Endothelial cell of umbilical vein (primary cell): Measurements from ENCODE around the gene NR4A1. TPM values are rescaled to one million over a fixed set of nuclear protein-coding genes. Genes with fewer than 3 reads are reported as not detected.

Source experiments
- BruUV-seq: library from RNA; stranded (reverse); fragments of 400-500 nt; replicated peaks from 2 replicates; lab custom pipeline; 2021; lab: Mats Ljungman, UMichigan
- CTCF ChIA-PET: fragments of 300-600, 350-600 bp; sonication (Branson Sonifier 250); formaldehyde crosslinking; loops from one replicate; lab custom pipeline; 2021; ENCODE audit warnings: antibody characterized with exemption, inconsistent platforms; lab: Charles Lee
- POLR2A ChIA-PET: fragments of 300-600, 350-600 bp; sonication (Branson Sonifier 250); formaldehyde crosslinking; loops from one replicate; lab custom pipeline; 2021; ENCODE audit warnings: antibody characterized with exemption, inconsistent platforms; lab: Charles Lee
- DNase-seq: peaks from one replicate; pipeline ENCODE4 v3.0.0-alpha.2; 2011; ENCODE audit warnings: low read depth, low spot score
- FAIRE-seq: peaks from 2 replicates; lab custom pipeline; 2011; peaks lifted over from hg19 to GRCh38; lab: Jason Lieb, UNC
- H2AFZ ChIP-seq: 2 replicates; pipeline ENCODE4 v1.6.0; 2012; ENCODE audit warnings: low read depth, low read length, control low read depth, inconsistent platforms
- H3K27ac ChIP-seq: 2 replicates; pipeline ENCODE4 v1.5.1; 2011; ENCODE audit warnings: low read depth, mild to moderate bottlenecking, control low read depth, low read length, moderate library complexity; ENCODE audit not compliant: insufficient read depth
- H3K27me3 ChIP-seq, 2 experiments: 2 replicates each; pipeline versions ENCODE4 v1.6.0 to v1.6.1; 2011; ENCODE audit warnings: low read length in 2 of 2, mixed read lengths in 1 of 2; ENCODE audit not compliant: control insufficient read depth in 2 of 2, insufficient read depth in 2 of 2
- H3K36me3 ChIP-seq, 2 experiments: 2 replicates in 1 of 2; 3 replicates in 1 of 2; pipeline ENCODE4 v1.5.1; 2011; ENCODE audit warnings: low read length in 2 of 2, mild to moderate bottlenecking in 1 of 2, moderate library complexity in 1 of 2; ENCODE audit not compliant: control insufficient read depth in 2 of 2, insufficient read depth in 2 of 2; ENCODE audit errors: extremely low read depth in 1 of 2
- H3K4me1 ChIP-seq: 3 replicates; pipeline ENCODE4 v1.5.1; 2011; ENCODE audit warnings: mild to moderate bottlenecking, low read length; ENCODE audit not compliant: control insufficient read depth, insufficient read depth; ENCODE audit errors: extremely low read depth
- H3K4me2 ChIP-seq: 2 replicates; pipeline ENCODE4 v1.6.1; 2011; ENCODE audit warnings: low read length, control low read depth, mixed read lengths; ENCODE audit not compliant: insufficient read depth
- H3K4me3 ChIP-seq, 3 experiments: fragments of 200-600 bp in 1 of 3; sonication (generic), shearing (Covaris generic) in 1 of 3; replicated peaks in 1 of 3; 2 replicates each; pipeline ENCODE4 v1.5.1; 2011 to 2016; ENCODE audit warnings: control low read depth in 3 of 3, low read length in 3 of 3, mild to moderate bottlenecking in 2 of 3, inconsistent platforms in 1 of 3, low read depth in 1 of 3, moderate library complexity in 1 of 3; ENCODE audit not compliant: insufficient read depth in 1 of 3
- H3K79me2 ChIP-seq: 2 replicates; pipeline ENCODE4 v1.6.0; 2012; ENCODE audit warnings: low read length, inconsistent platforms; ENCODE audit not compliant: control insufficient read depth, insufficient read depth
- H3K9ac ChIP-seq: replicated peaks from 2 replicates; pipeline ENCODE3; 2011; ENCODE audit warnings: low read length, control low read depth; ENCODE audit not compliant: insufficient read depth; ENCODE audit errors: extremely low read depth
- H3K9me1 ChIP-seq: replicated peaks from 3 replicates; pipeline ENCODE4 v1.6.0; 2011; ENCODE audit warnings: mild to moderate bottlenecking, low read length; ENCODE audit not compliant: control insufficient read depth, insufficient read depth; ENCODE audit errors: extremely low read depth
- H3K9me3 ChIP-seq: replicated peaks from 2 replicates; pipeline ENCODE4 v1.5.1; 2012; ENCODE audit warnings: low read length, inconsistent platforms; ENCODE audit not compliant: control insufficient read depth, insufficient read depth
- H4K20me1 ChIP-seq: replicated peaks from 2 replicates; pipeline ENCODE3; 2011; ENCODE audit warnings: mild to moderate bottlenecking, low read length; ENCODE audit not compliant: control insufficient read depth, insufficient read depth; ENCODE audit errors: extremely low read depth
- FOS ChIP-seq: IDR thresholded peaks from 2 replicates; pipeline ENCODE4 v1.6.1; 2011; ENCODE audit warnings: mild to moderate bottlenecking, low read length, moderate library complexity, borderline replicate concordance; ENCODE audit not compliant: insufficient read depth
- MYC ChIP-seq: IDR thresholded peaks from one replicate; pipeline ENCODE4 v1.6.1; 2011; ENCODE audit warnings: mild to moderate bottlenecking, low read depth, low read length
- POLR2AphosphoS5 ChIP-seq: IDR thresholded peaks from 2 replicates; pipeline ENCODE4 v1.6.1; 2012; ENCODE audit warnings: low read depth, mild to moderate bottlenecking, control low read depth, low read length, moderate library complexity; ENCODE audit not compliant: insufficient read depth
- dilution Hi-C: fragments of 300-500 bp; cut with MboI; formaldehyde crosslinking; loops from one replicate; pipeline ENCODE4 v1.15.0; 2019; ENCODE audit warnings: low sequenced_read_pairs; ENCODE audit not compliant: extremely low pct_ligation_motif_present
- intact Hi-C: fragments of 100-400 bp; cut with micrococcal nuclease; formaldehyde crosslinking; loops from one replicate; pipeline ENCODE4 v1.10.0; 2022
- polyA plus RNA-seq, 4 experiments: library from polyadenylated mRNA; depleted of rRNA in 3 of 4; stranded (reverse) in 3 of 4; unstranded in 1 of 4; fragments of >200 nt; gene quantifications; 2 replicates each; pipeline versions ENCODE4 v1.2.1 to v1.2.3, GENCODE V29; 2011 to 2012; ENCODE audit warnings: missing spikeins in 1 of 4
- total RNA-seq: library from RNA; stranded (reverse); gene quantifications from 2 replicates; pipeline ENCODE4 v1.2.3, GENCODE V29; 2021
- TF ChIP-seq, protein P1 (sequence below): IDR thresholded peaks from 2 replicates; pipeline ENCODE4 v1.6.1; 2011; ENCODE audit not compliant: insufficient read depth, insufficient read length
- TF ChIP-seq, protein P2 (sequence below), 2 donors: IDR thresholded peaks; 1 replicate in 1 of 2; 2 replicates in 1 of 2; pipeline ENCODE4 v1.5.1; 2011; ENCODE audit warnings: low read length in 2 of 2, mild to moderate bottlenecking in 2 of 2, moderate library complexity in 2 of 2, control low read depth in 1 of 2, inconsistent platforms in 1 of 2, low read depth in 1 of 2; ENCODE audit not compliant: insufficient read depth in 1 of 2; ENCODE audit errors: extremely low read depth in 1 of 2

Gene NR4A1
- total and polyA plus RNA-seq, 2 donors (not counting 3 experiments of a cell fraction or from before 2014, with no cell fraction given) = 6.8 to 18.2 TPM

DNA sequence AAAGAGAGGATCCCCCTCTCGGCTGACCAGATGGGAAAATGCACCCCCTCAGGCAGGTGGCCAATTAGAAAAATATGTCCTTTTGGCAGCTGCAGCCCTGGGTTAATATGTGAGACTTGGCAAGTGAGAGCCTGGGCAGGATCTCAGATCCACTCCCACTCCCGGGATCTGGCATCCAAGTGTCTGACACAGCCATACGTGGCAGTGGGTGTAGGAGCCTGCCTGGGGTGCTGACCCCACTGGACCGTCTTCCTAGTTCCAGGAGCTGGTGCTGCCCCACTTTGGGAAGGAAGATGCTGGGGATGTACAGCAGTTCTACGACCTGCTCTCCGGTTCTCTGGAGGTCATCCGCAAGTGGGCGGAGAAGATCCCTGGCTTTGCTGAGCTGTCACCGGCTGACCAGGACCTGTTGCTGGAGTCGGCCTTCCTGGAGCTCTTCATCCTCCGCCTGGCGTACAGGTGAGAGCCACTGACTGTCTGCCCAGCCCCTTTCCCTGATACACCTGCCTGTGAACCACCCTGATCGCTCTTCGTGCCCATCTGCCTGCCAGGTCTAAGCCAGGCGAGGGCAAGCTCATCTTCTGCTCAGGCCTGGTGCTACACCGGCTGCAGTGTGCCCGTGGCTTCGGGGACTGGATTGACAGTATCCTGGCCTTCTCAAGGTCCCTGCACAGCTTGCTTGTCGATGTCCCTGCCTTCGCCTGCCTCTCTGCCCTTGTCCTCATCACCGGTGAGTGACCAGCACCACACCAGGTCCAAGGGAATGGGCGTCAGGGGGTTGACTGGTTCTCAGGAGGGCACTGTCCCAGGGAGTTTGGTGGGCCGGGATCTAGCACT, 5.8 kb downstream of the NR4A1 start:
- Histone ChIP-seq H3K27ac (no peak overlapping the region), H3K36me3 (no peaks in the 10 kb centered on the region), H3K79me2 (no peaks in the 10 kb centered on the region), H3K4me2 (no peak overlapping the region), H4K20me1 (no peaks in the 10 kb centered on the region), H3K27me3 (no peaks in the 10 kb centered on the region), H3K4me3 (no peak overlapping the region), H2AFZ (no peak overlapping the region), H3K9me1 (no peaks in the 10 kb centered on the region), H3K9ac (no peak overlapping the region), H3K4me1 (no peaks in the 10 kb centered on the region), H3K9me3 (no peaks in the 10 kb centered on the region)
- no peak for FAIRE-seq
- dilution Hi-C loops (no loop called here), intact Hi-C loops (no loop called here)
- no peak for DNase-seq
- no TSS peak for BruUV-seq
- ChIA-PET CTCF (interaction anchor here (0.6 to 1.1 kb wide), 3 partner anchors 11 to 67 kb away, joined by 3 to 5 read pairs (median 3); no protein-coding TSS in a partner anchor), POLR2A (no interaction called here)
- TF ChIP-seq POLR2AphosphoS5 (no peak), MYC (no peak), FOS (no peak)
- TF ChIP-seq, protein P1, sequence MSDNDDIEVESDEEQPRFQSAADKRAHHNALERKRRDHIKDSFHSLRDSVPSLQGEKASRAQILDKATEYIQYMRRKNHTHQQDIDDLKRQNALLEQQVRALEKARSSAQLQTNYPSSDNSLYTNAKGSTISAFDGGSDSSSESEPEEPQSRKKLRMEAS = no peak
- TF ChIP-seq, protein P2, sequence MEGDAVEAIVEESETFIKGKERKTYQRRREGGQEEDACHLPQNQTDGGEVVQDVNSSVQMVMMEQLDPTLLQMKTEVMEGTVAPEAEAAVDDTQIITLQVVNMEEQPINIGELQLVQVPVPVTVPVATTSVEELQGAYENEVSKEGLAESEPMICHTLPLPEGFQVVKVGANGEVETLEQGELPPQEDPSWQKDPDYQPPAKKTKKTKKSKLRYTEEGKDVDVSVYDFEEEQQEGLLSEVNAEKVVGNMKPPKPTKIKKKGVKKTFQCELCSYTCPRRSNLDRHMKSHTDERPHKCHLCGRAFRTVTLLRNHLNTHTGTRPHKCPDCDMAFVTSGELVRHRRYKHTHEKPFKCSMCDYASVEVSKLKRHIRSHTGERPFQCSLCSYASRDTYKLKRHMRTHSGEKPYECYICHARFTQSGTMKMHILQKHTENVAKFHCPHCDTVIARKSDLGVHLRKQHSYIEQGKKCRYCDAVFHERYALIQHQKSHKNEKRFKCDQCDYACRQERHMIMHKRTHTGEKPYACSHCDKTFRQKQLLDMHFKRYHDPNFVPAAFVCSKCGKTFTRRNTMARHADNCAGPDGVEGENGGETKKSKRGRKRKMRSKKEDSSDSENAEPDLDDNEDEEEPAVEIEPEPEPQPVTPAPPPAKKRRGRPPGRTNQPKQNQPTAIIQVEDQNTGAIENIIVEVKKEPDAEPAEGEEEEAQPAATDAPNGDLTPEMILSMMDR (IDR thresholded peaks at IDR 0.05; ENCODE audit: extremely low read depth in 1 of 2, insufficient read depth in 1 of 2, low read depth in 1 of 2, low read length in 2 of 2) = no peak
